H9 (cell line): ENCODE data around the gene ZHX3. TPM values are rescaled to one million over a fixed set of nuclear protein-coding genes. Genes with fewer than 3 reads are reported as not detected.

Experiments
- DNase-seq: peaks from one replicate; pipeline ENCODE4 v3.0.0-alpha.2; 2017
- H2AFZ ChIP-seq: one replicate; pipeline ENCODE4 v1.6.1; 2013; ENCODE audit warnings: mild to moderate bottlenecking, low read length, control low read depth, moderate library complexity
- H2AK5ac ChIP-seq: 2 replicates; pipeline ENCODE4 v1.6.1; 2013; ENCODE audit warnings: low read length, control low read depth, mixed read lengths; ENCODE audit not compliant: insufficient read length
- H2BK120ac ChIP-seq: one replicate; pipeline ENCODE4 v1.6.1; 2013; ENCODE audit warnings: low read depth, mild to moderate bottlenecking, low read length, control low read depth, inconsistent platforms; ENCODE audit not compliant: poor library complexity, severe bottlenecking
- H2BK12ac ChIP-seq: 2 replicates; pipeline ENCODE4 v1.6.1; 2013; ENCODE audit warnings: low read length, control low read depth, mixed read lengths, low read depth; ENCODE audit not compliant: insufficient read length
- H2BK15ac ChIP-seq: 2 replicates; pipeline ENCODE4 v1.6.1; 2013; ENCODE audit warnings: low read depth, low read length, control low read depth
- H2BK20ac ChIP-seq: one replicate; pipeline ENCODE4 v1.6.1; 2013; ENCODE audit warnings: low read depth, mild to moderate bottlenecking, low read length, control low read depth, inconsistent platforms; ENCODE audit not compliant: poor library complexity, severe bottlenecking
- H2BK5ac ChIP-seq: 2 replicates; pipeline ENCODE4 v1.6.1; 2013; ENCODE audit warnings: low read length, control low read depth, mixed read lengths; ENCODE audit not compliant: insufficient read length
- H3K14ac ChIP-seq: 2 replicates; pipeline ENCODE4 v1.6.1; 2013; ENCODE audit warnings: low read length, control low read depth; ENCODE audit not compliant: insufficient read depth
- H3K18ac ChIP-seq: 2 replicates; pipeline ENCODE4 v1.6.1; 2013; ENCODE audit warnings: low read depth, mild to moderate bottlenecking, mixed read lengths, low read length, control low read depth; ENCODE audit not compliant: insufficient read length
- H3K23ac ChIP-seq: 2 replicates; pipeline ENCODE4 v1.6.1; 2013; ENCODE audit warnings: low read length, control low read depth, mixed read lengths, low read depth; ENCODE audit not compliant: insufficient read length
- H3K23me2 ChIP-seq: 2 replicates; pipeline ENCODE4 v1.6.1; 2013; ENCODE audit warnings: low read depth, mild to moderate bottlenecking, mixed read lengths, low read length, control low read depth; ENCODE audit not compliant: insufficient read length, poor library complexity, severe bottlenecking
- H3K27ac ChIP-seq: 2 replicates; pipeline ENCODE4 v1.5.1; 2013; ENCODE audit warnings: low read length, control low read depth, mixed read lengths, low read depth; ENCODE audit not compliant: insufficient read length
- H3K27me3 ChIP-seq: 2 replicates; pipeline ENCODE4 v1.6.1; 2013; ENCODE audit warnings: low read length, control low read depth, inconsistent platforms; ENCODE audit not compliant: insufficient read depth
- H3K4ac ChIP-seq: 2 replicates; pipeline ENCODE4 v1.6.1; 2013; ENCODE audit warnings: low read depth, mild to moderate bottlenecking, control low read depth, inconsistent platforms, low read length, moderate library complexity
- H3K4me1 ChIP-seq: 2 replicates; pipeline ENCODE4 v1.6.1; 2013; ENCODE audit warnings: low read length, control low read depth, inconsistent platforms; ENCODE audit not compliant: insufficient read depth
- H3K4me2 ChIP-seq: 2 replicates; pipeline ENCODE4 v1.6.1; 2013; ENCODE audit warnings: low read length, control low read depth, mixed read lengths; ENCODE audit not compliant: insufficient read length, insufficient read depth
- H3K56ac ChIP-seq: 2 replicates; pipeline ENCODE4 v1.6.1; 2013; ENCODE audit warnings: low read depth, mild to moderate bottlenecking, mixed read lengths, low read length, control low read depth; ENCODE audit not compliant: insufficient read length
- H3K79me1 ChIP-seq: 2 replicates; pipeline ENCODE4 v1.6.1; 2013; ENCODE audit warnings: low read depth, mild to moderate bottlenecking, moderate library complexity, low read length, control low read depth, inconsistent platforms; ENCODE audit not compliant: insufficient read depth, poor library complexity, severe bottlenecking
- H3K79me2 ChIP-seq: 2 replicates; pipeline ENCODE4 v1.6.1; 2013; ENCODE audit warnings: low read length, control low read depth, inconsistent platforms; ENCODE audit not compliant: insufficient read depth
- H3K9ac ChIP-seq: 2 replicates; pipeline ENCODE4 v1.6.1; 2013; ENCODE audit warnings: low read length, control low read depth, mixed read lengths; ENCODE audit not compliant: insufficient read length; ENCODE audit errors: extremely low read depth
- H3K9me3 ChIP-seq: one replicate; pipeline ENCODE4 v1.6.1; 2013; ENCODE audit warnings: low read depth, low read length, inconsistent platforms; ENCODE audit not compliant: control insufficient read depth
- H3T11ph ChIP-seq: one replicate; pipeline ENCODE4 v1.6.1; 2013; ENCODE audit warnings: mild to moderate bottlenecking, low read length, control low read depth, inconsistent platforms
- H4K20me1 ChIP-seq: one replicate; pipeline ENCODE4 v1.6.1; 2013; ENCODE audit not compliant: control insufficient read depth, insufficient read length, insufficient read depth
- H4K5ac ChIP-seq: 2 replicates; pipeline ENCODE4 v1.6.1; 2013; ENCODE audit warnings: low read depth, mild to moderate bottlenecking, mixed read lengths, low read length, control low read depth; ENCODE audit not compliant: insufficient read length
- H4K8ac ChIP-seq: replicated peaks from 2 replicates; pipeline ENCODE4 v1.6.1; 2013; ENCODE audit warnings: low read length, control low read depth, mixed read lengths, low read depth; ENCODE audit not compliant: insufficient read length
- H4K91ac ChIP-seq: 2 replicates; pipeline ENCODE4 v1.6.1; 2013; ENCODE audit warnings: low read depth, mild to moderate bottlenecking, moderate library complexity, mixed read lengths, low read length, control low read depth; ENCODE audit not compliant: insufficient read length
- H3K27ac Mint-ChIP-seq, 3 experiments: 2 replicates in 2 of 3; 3 replicates in 1 of 3; pipeline ENCODE4 v1.8.0; 2020 to 2021; ENCODE audit warnings: mixed read lengths in 3 of 3, mild to moderate bottlenecking in 1 of 3, moderate library complexity in 1 of 3
- H3K27me3 Mint-ChIP-seq: 2 replicates; pipeline ENCODE4 v1.8.0; 2021; ENCODE audit warnings: low read depth, mild to moderate bottlenecking, moderate library complexity, mixed read lengths
- H3K36me3 Mint-ChIP-seq, 3 experiments: 2 replicates in 2 of 3; 3 replicates in 1 of 3; pipeline ENCODE4 v1.8.0; 2020 to 2021; ENCODE audit warnings: low read depth in 3 of 3, mixed read lengths in 3 of 3; ENCODE audit not compliant: insufficient read depth in 1 of 3
- H3K4me1 Mint-ChIP-seq, 2 experiments: 2 replicates each; pipeline ENCODE4 v1.8.0; 2020; ENCODE audit warnings: mixed read lengths in 2 of 2
- H3K4me3 Mint-ChIP-seq, 2 experiments: 2 replicates in 1 of 2; 3 replicates in 1 of 2; pipeline ENCODE4 v1.8.0; 2020 to 2021; ENCODE audit warnings: mild to moderate bottlenecking in 2 of 2, mixed read lengths in 2 of 2, moderate library complexity in 1 of 2
- H3K9me3 Mint-ChIP-seq, 2 experiments: 2 replicates in 1 of 2; 3 replicates in 1 of 2; pipeline ENCODE4 v1.8.0; 2020; ENCODE audit warnings: mild to moderate bottlenecking in 2 of 2, mixed read lengths in 2 of 2, moderate library complexity in 1 of 2
- WGBS: extraction: QIAGEN DNeasy Blood & Tissue Kit; methylation state at CpG from one replicate; pipeline ENCODE4 v1.1.7; 2013; ENCODE audit warnings: missing lambda C conversion rate, low lambda C conversion rate, mixed read lengths; ENCODE audit not compliant: insufficient read length; ENCODE audit errors: extremely low coverage; 5-methylcytosine and 5-hydroxymethylcytosine counted together
- total RNA-seq: library from RNA; stranded (reverse); gene quantifications from 2 replicates; pipeline ENCODE4 v1.2.1, GENCODE V29; 2021
- TF ChIP-seq, protein P1 (sequence below): fragments of 200-600 bp; sonication (generic); conservative IDR thresholded peaks from 3 replicates; pipeline ENCODE4 v1.8.0; 2021; ENCODE audit warnings: antibody characterized with exemption, mild to moderate bottlenecking

The ZHX3 gene
- total RNA-seq, 1 experiment from 2014 or later: 4.4 TPM

DNA sequence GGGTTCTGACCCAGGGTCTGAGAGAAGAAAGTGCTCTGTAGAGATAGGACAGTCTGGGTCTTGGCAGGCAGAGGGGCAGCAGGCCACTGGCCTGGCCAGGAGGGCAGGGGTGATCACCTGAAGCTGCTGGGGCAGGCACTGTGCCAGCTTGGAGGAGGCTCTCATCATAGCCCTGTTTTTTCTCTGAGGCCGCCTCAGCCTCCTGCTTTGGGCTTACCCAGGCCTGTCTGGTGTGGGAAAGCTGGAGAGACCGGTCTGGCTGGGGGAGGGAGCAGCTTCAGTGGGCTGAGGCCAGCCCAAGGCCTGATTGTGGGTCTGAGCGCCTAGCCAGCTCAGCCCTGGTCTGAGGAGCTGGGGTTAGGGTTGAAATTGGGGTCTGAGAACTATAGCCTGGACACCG, 26.9 kb upstream of the ZHX3 start:
- no peak overlapping the region for H2AFZ ChIP-seq
- no peak overlapping the region for H3K23ac ChIP-seq
- H3K79me1 ChIP-seq: no peaks in the 10 kb centered on the region
- H3K9ac ChIP-seq: no peak overlapping the region
- TF ChIP-seq, protein P1, sequence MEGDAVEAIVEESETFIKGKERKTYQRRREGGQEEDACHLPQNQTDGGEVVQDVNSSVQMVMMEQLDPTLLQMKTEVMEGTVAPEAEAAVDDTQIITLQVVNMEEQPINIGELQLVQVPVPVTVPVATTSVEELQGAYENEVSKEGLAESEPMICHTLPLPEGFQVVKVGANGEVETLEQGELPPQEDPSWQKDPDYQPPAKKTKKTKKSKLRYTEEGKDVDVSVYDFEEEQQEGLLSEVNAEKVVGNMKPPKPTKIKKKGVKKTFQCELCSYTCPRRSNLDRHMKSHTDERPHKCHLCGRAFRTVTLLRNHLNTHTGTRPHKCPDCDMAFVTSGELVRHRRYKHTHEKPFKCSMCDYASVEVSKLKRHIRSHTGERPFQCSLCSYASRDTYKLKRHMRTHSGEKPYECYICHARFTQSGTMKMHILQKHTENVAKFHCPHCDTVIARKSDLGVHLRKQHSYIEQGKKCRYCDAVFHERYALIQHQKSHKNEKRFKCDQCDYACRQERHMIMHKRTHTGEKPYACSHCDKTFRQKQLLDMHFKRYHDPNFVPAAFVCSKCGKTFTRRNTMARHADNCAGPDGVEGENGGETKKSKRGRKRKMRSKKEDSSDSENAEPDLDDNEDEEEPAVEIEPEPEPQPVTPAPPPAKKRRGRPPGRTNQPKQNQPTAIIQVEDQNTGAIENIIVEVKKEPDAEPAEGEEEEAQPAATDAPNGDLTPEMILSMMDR: no peak
- no peak overlapping the region for H2AK5ac ChIP-seq
- H2BK120ac ChIP-seq: no peak overlapping the region
- no peak overlapping the region for H3T11ph ChIP-seq
- Mint-ChIP-seq H3K36me3 (no peaks in the 10 kb centered on the region), H3K9me3 (no peaks in the 10 kb centered on the region), H3K27me3 (peaks cover 5% of the 10 kb centered on the region), H3K4me3 (no peak overlapping the region), H3K27ac (peak overlapping the region in 1 of 3 experiments; percentile 70; a peak in 1 of 7 replicates), H3K4me1 (peaks cover 12 to 18% of the 10 kb centered on the region in 2 experiments)
- peaks cover 3% of the 10 kb centered on the region; the same call in 1 of the 2 replicates for H3K4me1 ChIP-seq
- no peak for DNase-seq
- H2BK20ac ChIP-seq: no peak overlapping the region
- H3K27me3 ChIP-seq: no peaks in the 10 kb centered on the region
- H3K23me2 ChIP-seq: peaks cover 4% of the 10 kb centered on the region
- WGBS: no CpG with 5 or more reads among the region's 4 CpGs
- no peak overlapping the region for H4K5ac ChIP-seq
- no peaks in the 10 kb centered on the region for H4K20me1 ChIP-seq
- no peak overlapping the region for H2BK5ac ChIP-seq
- H3K4me2 ChIP-seq: no peak overlapping the region
- no peak overlapping the region for H3K14ac ChIP-seq
- no peaks in the 10 kb centered on the region for H3K79me2 ChIP-seq
- H4K8ac ChIP-seq: no peak overlapping the region
- no peak overlapping the region for H2BK12ac ChIP-seq
- H3K27ac ChIP-seq: no peak overlapping the region
- no peak overlapping the region for H2BK15ac ChIP-seq
- no peak overlapping the region for H4K91ac ChIP-seq
- H3K18ac ChIP-seq: no peak overlapping the region
- H3K56ac ChIP-seq: no peak overlapping the region
- no peaks in the 10 kb centered on the region for H3K9me3 ChIP-seq
- no peak overlapping the region for H3K4ac ChIP-seq
